Measurements from ENCODE around the gene ERICH3. TPM values are rescaled to one million over a fixed set of nuclear protein-coding genes. Genes with fewer than 3 reads are reported as not detected.
"Not testable (repeated sequence)": the region's sequence is repeated elsewhere in the genome, so short reads cannot be mapped to it uniquely, and the experiment has no call there.

The ERICH3 gene
- total RNA-seq, 1 donor from 2014 or later, result not detected

- H3K9me3 Mint-ChIP-seq; H3K27ac Mint-ChIP-seq; H3K4me1 Mint-ChIP-seq (ENCODE audit: low read depth); intact Hi-C loops (cut with micrococcal nuclease); H3K4me3 Mint-ChIP-seq (ENCODE audit: low read depth); H3K36me3 Mint-ChIP-seq (ENCODE audit: low read depth); DNase-seq (ENCODE audit: low spot score): not testable (repeated sequence)
- peaks cover 31% of the 10 kb centered on the region for H3K27me3 Mint-ChIP-seq (ENCODE audit: low read depth)
These were observed 2.7 kb downstream of the ERICH3 start for GRCh38 chr1:74670866-74671265.

- no peaks in the 10 kb centered on the region for H3K36me3 Mint-ChIP-seq (ENCODE audit: low read depth)
- H3K4me3 Mint-ChIP-seq (ENCODE audit: low read depth), result no peak overlapping the region
- no peak overlapping the region for H3K27ac Mint-ChIP-seq
- no peaks in the 10 kb centered on the region for H3K9me3 Mint-ChIP-seq
- intact Hi-C loops (cut with micrococcal nuclease), result no loop called here
- no peak for DNase-seq (ENCODE audit: low spot score)
- no peaks in the 10 kb centered on the region for H3K27me3 Mint-ChIP-seq (ENCODE audit: low read depth)
- H3K4me1 Mint-ChIP-seq (ENCODE audit: low read depth), result no peaks in the 10 kb centered on the region
These were observed 18.9 kb downstream of the ERICH3 start for GRCh38 chr1:74654708-74655107.

GRCh38 chr1:74652711-74653139, 20.9 kb downstream of the ERICH3 start:
- Mint-ChIP-seq H3K27ac (no peak overlapping the region), H3K9me3 (no peaks in the 10 kb centered on the region), H3K4me1 (ENCODE audit: low read depth) (no peaks in the 10 kb centered on the region), H3K4me3 (ENCODE audit: low read depth) (no peak overlapping the region), H3K36me3 (ENCODE audit: low read depth) (no peaks in the 10 kb centered on the region), H3K27me3 (ENCODE audit: low read depth) (no peaks in the 10 kb centered on the region)
- DNase-seq (ENCODE audit: low spot score), result no peak
- intact Hi-C loops (cut with micrococcal nuclease), result no loop called here

GRCh38 chr1:74650561-74650960, 23.0 kb downstream of the ERICH3 start:
- Mint-ChIP-seq H3K4me3 (ENCODE audit: low read depth) (no peak overlapping the region), H3K4me1 (ENCODE audit: low read depth) (no peaks in the 10 kb centered on the region)

GRCh38 chr1:74641876-74642275, 31.7 kb downstream of the ERICH3 start:
- H3K4me1 Mint-ChIP-seq (ENCODE audit: low read depth), result no peaks in the 10 kb centered on the region
- H3K27me3 Mint-ChIP-seq (ENCODE audit: low read depth), result no peaks in the 10 kb centered on the region
- no peak overlapping the region for H3K27ac Mint-ChIP-seq
- intact Hi-C loops (cut with micrococcal nuclease), result no loop called here
- no peak overlapping the region for H3K4me3 Mint-ChIP-seq (ENCODE audit: low read depth)
- DNase-seq (ENCODE audit: low spot score), result no peak
- no peaks in the 10 kb centered on the region for H3K9me3 Mint-ChIP-seq
- no peaks in the 10 kb centered on the region for H3K36me3 Mint-ChIP-seq (ENCODE audit: low read depth)

More at GRCh38 chr1:74650561-74650960, 23.0 kb downstream of the ERICH3 start:
- intact Hi-C loops (cut with micrococcal nuclease), result no loop called here
- H3K36me3 Mint-ChIP-seq (ENCODE audit: low read depth), result no peaks in the 10 kb centered on the region
- H3K27me3 Mint-ChIP-seq (ENCODE audit: low read depth), result no peaks in the 10 kb centered on the region
- no peak for DNase-seq (ENCODE audit: low spot score)
- H3K27ac Mint-ChIP-seq, result no peak overlapping the region
- H3K9me3 Mint-ChIP-seq, result no peaks in the 10 kb centered on the region

- no peak overlapping the region for H3K4me3 Mint-ChIP-seq (ENCODE audit: low read depth)
- H3K4me1 Mint-ChIP-seq (ENCODE audit: low read depth), result no peaks in the 10 kb centered on the region
- H3K36me3 Mint-ChIP-seq (ENCODE audit: low read depth), result no peaks in the 10 kb centered on the region
- intact Hi-C loops (cut with micrococcal nuclease), result no loop called here
- H3K9me3 Mint-ChIP-seq, result no peaks in the 10 kb centered on the region
- no peaks in the 10 kb centered on the region for H3K27me3 Mint-ChIP-seq (ENCODE audit: low read depth)
- no peak overlapping the region for H3K27ac Mint-ChIP-seq
- no peak for DNase-seq (ENCODE audit: low spot score)
These were observed 32.4 kb downstream of the ERICH3 start for GRCh38 chr1:74641161-74641560.

GRCh38 chr1:74637296-74637695, 36.3 kb downstream of the ERICH3 start:
- H3K36me3 Mint-ChIP-seq (ENCODE audit: low read depth), result no peaks in the 10 kb centered on the region

GRCh38 chr1:74629283-74629682, 44.3 kb downstream of the ERICH3 start:
- H3K4me3 Mint-ChIP-seq (ENCODE audit: low read depth), result no peak overlapping the region
- no peaks in the 10 kb centered on the region for H3K4me1 Mint-ChIP-seq (ENCODE audit: low read depth)
- intact Hi-C loops (cut with micrococcal nuclease), result no loop called here
- no peaks in the 10 kb centered on the region for H3K9me3 Mint-ChIP-seq
- no peak overlapping the region for H3K27ac Mint-ChIP-seq
- no peak for DNase-seq (ENCODE audit: low spot score)
- H3K27me3 Mint-ChIP-seq (ENCODE audit: low read depth), result no peaks in the 10 kb centered on the region
- no peaks in the 10 kb centered on the region for H3K36me3 Mint-ChIP-seq (ENCODE audit: low read depth)

More at GRCh38 chr1:74637296-74637695, 36.3 kb downstream of the ERICH3 start:
- intact Hi-C loops (cut with micrococcal nuclease), result no loop called here
- no peaks in the 10 kb centered on the region for H3K27me3 Mint-ChIP-seq (ENCODE audit: low read depth)
- H3K9me3 Mint-ChIP-seq, result no peaks in the 10 kb centered on the region
- no peak overlapping the region for H3K27ac Mint-ChIP-seq
- H3K4me3 Mint-ChIP-seq (ENCODE audit: low read depth), result no peak overlapping the region
- no peaks in the 10 kb centered on the region for H3K4me1 Mint-ChIP-seq (ENCODE audit: low read depth)
- DNase-seq (ENCODE audit: low spot score), result no peak

- intact Hi-C loops (cut with micrococcal nuclease), result no loop called here
- no peak for DNase-seq (ENCODE audit: low spot score)
- Mint-ChIP-seq H3K27ac (no peak overlapping the region), H3K36me3 (ENCODE audit: low read depth) (no peaks in the 10 kb centered on the region), H3K4me3 (ENCODE audit: low read depth) (no peak overlapping the region), H3K4me1 (ENCODE audit: low read depth) (no peaks in the 10 kb centered on the region), H3K27me3 (ENCODE audit: low read depth) (no peaks in the 10 kb centered on the region), H3K9me3 (no peaks in the 10 kb centered on the region)
These were observed 49.9 kb downstream of the ERICH3 start for GRCh38 chr1:74623716-74624115.

GRCh38 chr1:74620242-74620641, 53.4 kb downstream of the ERICH3 start:
- Mint-ChIP-seq H3K36me3 (ENCODE audit: low read depth) (no peaks in the 10 kb centered on the region), H3K9me3 (no peaks in the 10 kb centered on the region), H3K4me1 (ENCODE audit: low read depth) (no peaks in the 10 kb centered on the region), H3K27ac (no peak overlapping the region), H3K4me3 (ENCODE audit: low read depth) (no peak overlapping the region), H3K27me3 (ENCODE audit: low read depth) (no peaks in the 10 kb centered on the region)
- DNase-seq (ENCODE audit: low spot score), result no peak
- intact Hi-C loops (cut with micrococcal nuclease), result no loop called here

GRCh38 chr1:74618974-74619373, 54.6 kb downstream of the ERICH3 start:
- Mint-ChIP-seq H3K27ac (no peak overlapping the region), H3K27me3 (ENCODE audit: low read depth) (no peaks in the 10 kb centered on the region), H3K9me3 (no peaks in the 10 kb centered on the region), H3K36me3 (ENCODE audit: low read depth) (no peaks in the 10 kb centered on the region), H3K4me3 (ENCODE audit: low read depth) (no peak overlapping the region), H3K4me1 (ENCODE audit: low read depth) (no peaks in the 10 kb centered on the region)
- no peak for DNase-seq (ENCODE audit: low spot score)
- intact Hi-C loops (cut with micrococcal nuclease), result no loop called here

- intact Hi-C loops (cut with micrococcal nuclease), result no loop called here
- H3K27me3 Mint-ChIP-seq (ENCODE audit: low read depth), result no peaks in the 10 kb centered on the region
These were observed 59.7 kb downstream of the ERICH3 start for GRCh38 chr1:74613894-74614293.

GRCh38 chr1:74611887-74612286, 61.7 kb downstream of the ERICH3 start:
- no peaks in the 10 kb centered on the region for H3K9me3 Mint-ChIP-seq
- H3K4me3 Mint-ChIP-seq (ENCODE audit: low read depth), result no peak overlapping the region
- no peaks in the 10 kb centered on the region for H3K27me3 Mint-ChIP-seq (ENCODE audit: low read depth)
- no peak for DNase-seq (ENCODE audit: low spot score)
- no peak overlapping the region for H3K27ac Mint-ChIP-seq
- intact Hi-C loops (cut with micrococcal nuclease), result no loop called here
- H3K4me1 Mint-ChIP-seq (ENCODE audit: low read depth), result no peaks in the 10 kb centered on the region
- H3K36me3 Mint-ChIP-seq (ENCODE audit: low read depth), result no peaks in the 10 kb centered on the region

More at GRCh38 chr1:74613894-74614293, 59.7 kb downstream of the ERICH3 start:
- no peaks in the 10 kb centered on the region for H3K4me1 Mint-ChIP-seq (ENCODE audit: low read depth)
- no peaks in the 10 kb centered on the region for H3K9me3 Mint-ChIP-seq
- no peak overlapping the region for H3K4me3 Mint-ChIP-seq (ENCODE audit: low read depth)
- no peak for DNase-seq (ENCODE audit: low spot score)
- H3K36me3 Mint-ChIP-seq (ENCODE audit: low read depth), result no peaks in the 10 kb centered on the region
- no peak overlapping the region for H3K27ac Mint-ChIP-seq

- Mint-ChIP-seq H3K27ac (no peak overlapping the region), H3K9me3 (no peaks in the 10 kb centered on the region), H3K4me3 (ENCODE audit: low read depth) (no peak overlapping the region), H3K36me3 (ENCODE audit: low read depth) (no peaks in the 10 kb centered on the region), H3K4me1 (ENCODE audit: low read depth) (no peaks in the 10 kb centered on the region), H3K27me3 (ENCODE audit: low read depth) (no peaks in the 10 kb centered on the region)
- intact Hi-C loops (cut with micrococcal nuclease), result no loop called here
- no peak for DNase-seq (ENCODE audit: low spot score)
These were observed 62.6 kb downstream of the ERICH3 start for GRCh38 chr1:74610961-74611360.

Measured in activated T-helper 2 cell treated with anti-CD3 and anti-CD28 coated beads, Interferon-gamma antibody, Interleukin-2, Interleukin-4, amounts not matched to agents 10 μg/mL and 5 μg/mL and 100 μg/mL, durations not matched to agents 14 hours and 24 hours and 36 hours (primary cell).